HG03025 (cell line): ENCODE measurements around the gene MEIOB.
"Not testable (repeated sequence)": the region's sequence is repeated elsewhere in the genome, so short reads cannot be mapped to it uniquely, and the experiment has no call there.

Source experiments
- ATAC-seq: cut with Tn5 transposase; IDR thresholded peaks from one replicate; pipeline ENCODE4 v1.9.1; 2021; ENCODE audit warnings: mild to moderate bottlenecking, moderate library complexity; ENCODE audit not compliant: unreplicated experiment, low FRiP score

The MEIOB gene

GRCh38 chr16:1879477-1879876, 7.5 kb upstream of the MEIOB start:
- no peak for ATAC-seq

DNA sequence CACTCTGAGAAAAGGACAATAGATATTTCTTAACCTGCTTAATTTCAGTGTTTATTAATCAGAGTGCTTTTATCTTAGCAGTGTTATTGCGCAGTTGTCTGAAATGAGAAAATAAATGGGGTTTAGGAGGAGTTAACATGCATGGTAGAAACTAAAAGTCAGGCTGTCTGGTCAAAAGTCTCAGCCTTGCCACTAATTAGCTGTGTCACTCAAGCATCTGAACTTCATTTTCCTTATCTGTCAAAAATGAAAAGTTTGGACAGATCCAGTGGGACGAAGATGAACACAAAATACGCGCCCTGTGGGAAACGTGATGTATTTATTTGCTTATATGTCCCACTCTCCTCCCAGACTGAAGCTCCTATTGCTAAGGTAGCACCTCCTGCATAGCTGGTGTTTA, 6.3 kb upstream of the MEIOB start:
- ATAC-seq = no peak

GRCh38 chr16:1877804-1878203, 5.8 kb upstream of the MEIOB start:
- no peak for ATAC-seq

GRCh38 chr16:1877089-1877488, 5.1 kb upstream of the MEIOB start:
- ATAC-seq = no peak

DNA sequence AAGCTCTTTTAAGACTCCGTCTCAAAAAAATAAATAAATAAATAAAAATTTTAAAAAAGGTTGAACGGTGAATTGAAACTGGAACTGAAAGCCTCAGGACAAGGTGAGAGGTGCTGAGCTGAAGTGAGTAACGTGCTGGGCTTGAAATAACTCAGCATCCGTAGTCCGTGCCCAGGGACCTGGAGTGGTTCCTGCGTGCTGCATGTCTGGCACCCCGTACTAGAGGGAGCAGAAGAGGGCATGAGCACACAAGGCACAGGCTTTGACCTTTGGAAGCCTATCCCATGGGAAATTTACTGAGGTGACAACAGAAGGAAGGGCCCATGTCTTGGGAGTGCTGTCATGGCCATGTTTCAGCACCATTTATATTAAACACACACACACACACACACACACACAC, 4.5 kb upstream of the MEIOB start:
- no peak for ATAC-seq

GRCh38 chr16:1876066-1876465, 4.1 kb upstream of the MEIOB start:
- not testable (repeated sequence) for ATAC-seq

- no peak for ATAC-seq
Measured at GRCh38 chr16:1874854-1875253, 2.9 kb upstream of the MEIOB start.

GRCh38 chr16:1870365-1871082, 1.4 kb downstream of the MEIOB start:
- ATAC-seq = no peak

DNA sequence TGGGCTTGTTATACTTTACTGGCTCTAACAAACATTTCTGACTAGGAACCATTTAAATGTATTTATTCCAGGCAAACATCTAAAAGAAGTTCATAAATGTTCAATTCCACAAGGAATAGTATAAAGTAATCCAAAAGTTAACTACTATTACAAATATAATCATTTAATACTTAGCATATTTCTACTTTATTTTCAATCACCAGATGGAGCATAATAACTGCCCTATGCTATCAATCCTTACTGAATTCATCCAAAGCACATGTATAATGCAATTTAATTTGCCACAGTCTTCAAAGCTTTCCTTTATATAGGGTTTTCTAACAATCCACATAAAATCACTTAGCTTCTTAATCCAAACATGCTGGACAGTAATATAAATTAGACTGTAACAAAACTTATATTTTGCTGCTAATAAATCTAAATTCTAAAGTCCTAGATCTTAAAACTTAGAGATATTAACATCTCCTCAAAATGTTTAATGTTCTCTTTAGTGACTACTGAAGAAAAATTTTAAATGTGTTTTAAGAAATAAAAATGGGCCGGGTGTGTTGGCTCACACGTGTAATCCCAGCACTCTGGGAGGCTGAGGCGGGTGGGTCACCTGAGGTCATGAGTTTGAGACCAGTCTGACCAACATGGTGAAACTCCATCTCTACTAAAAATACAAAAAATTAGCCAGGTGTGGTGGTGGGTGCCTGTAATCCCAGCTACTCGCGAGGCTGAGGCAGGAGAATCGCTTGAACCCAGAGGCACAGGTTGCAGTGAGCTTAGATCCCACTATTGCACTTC, 5.9 kb downstream of the MEIOB start:
- ATAC-seq = no peak

GRCh38 chr16:1863681-1864460, 8.1 kb downstream of the MEIOB start:
- ATAC-seq = no peak

DNA sequence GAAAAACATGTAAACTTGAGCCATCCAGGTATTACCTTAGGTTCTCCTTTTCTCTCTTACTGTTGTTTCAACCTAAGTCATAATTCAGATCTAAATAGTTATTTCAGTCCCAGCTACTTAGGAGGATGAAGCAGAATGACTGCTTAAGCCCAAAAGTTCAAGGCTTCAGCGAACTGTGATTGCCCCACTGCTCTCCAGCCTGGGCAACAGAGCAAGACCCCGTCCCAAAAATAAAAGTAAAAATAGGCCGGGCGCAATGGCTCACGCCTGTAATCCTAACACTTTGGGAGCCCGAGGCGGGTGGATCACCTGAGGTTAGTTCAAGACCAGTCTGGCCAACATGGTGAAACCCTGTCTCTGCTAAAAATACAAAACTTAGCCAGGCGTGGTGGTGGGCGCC, 9.6 kb downstream of the MEIOB start:
- ATAC-seq = no peak

GRCh38 chr16:1861730-1862129, 10.2 kb downstream of the MEIOB start:
- no peak for ATAC-seq

- ATAC-seq = no peak
Measured at GRCh38 chr16:1859650-1860049, 12.3 kb downstream of the MEIOB start.

- ATAC-seq = no peak
Measured at GRCh38 chr16:1858189-1858865, 13.6 kb downstream of the MEIOB start.

- no peak for ATAC-seq
Measured at GRCh38 chr16:1857433-1858097, 14.4 kb downstream of the MEIOB start.

GRCh38 chr16:1851793-1852192, 20.2 kb downstream of the MEIOB start:
- no peak for ATAC-seq

DNA sequence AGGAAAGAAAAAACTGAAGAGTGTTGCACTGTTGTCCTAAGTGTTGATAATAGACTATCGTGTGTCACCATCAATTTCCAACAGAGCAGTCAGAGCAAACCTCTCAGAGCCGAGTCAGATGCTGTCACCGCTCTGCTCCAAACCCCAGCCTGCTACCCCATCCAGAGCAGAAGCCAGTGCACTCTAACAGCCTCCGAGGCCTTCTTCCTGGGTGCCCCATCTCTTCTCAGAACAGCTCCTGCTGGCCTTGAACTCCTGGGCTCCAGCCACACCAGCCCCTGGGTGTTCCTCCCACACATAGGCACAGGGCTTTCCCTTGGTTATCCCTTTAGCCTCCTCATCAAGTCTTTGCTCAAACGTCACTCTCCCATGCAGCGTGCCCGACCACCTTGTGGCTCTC, 21.0 kb downstream of the MEIOB start:
- no peak for ATAC-seq

DNA sequence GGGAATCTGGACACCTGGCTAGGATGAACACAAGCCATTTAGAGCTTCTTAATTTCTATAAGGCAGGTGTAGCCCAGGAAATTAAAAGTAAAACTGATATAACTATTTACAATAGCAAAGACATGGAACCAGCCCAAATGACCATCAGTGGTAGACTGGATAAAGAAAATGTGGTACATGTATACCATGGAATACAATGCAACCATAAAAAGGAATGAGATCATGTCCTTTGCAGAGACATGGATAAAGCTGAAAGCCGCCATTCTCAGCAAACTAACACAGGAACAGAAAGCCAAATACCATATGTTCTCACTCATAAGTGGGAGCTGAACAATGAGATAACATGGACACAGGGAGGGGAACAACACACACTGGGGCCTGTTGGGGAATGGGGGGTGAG, 25.5 kb downstream of the MEIOB start:
- no peak for ATAC-seq

DNA sequence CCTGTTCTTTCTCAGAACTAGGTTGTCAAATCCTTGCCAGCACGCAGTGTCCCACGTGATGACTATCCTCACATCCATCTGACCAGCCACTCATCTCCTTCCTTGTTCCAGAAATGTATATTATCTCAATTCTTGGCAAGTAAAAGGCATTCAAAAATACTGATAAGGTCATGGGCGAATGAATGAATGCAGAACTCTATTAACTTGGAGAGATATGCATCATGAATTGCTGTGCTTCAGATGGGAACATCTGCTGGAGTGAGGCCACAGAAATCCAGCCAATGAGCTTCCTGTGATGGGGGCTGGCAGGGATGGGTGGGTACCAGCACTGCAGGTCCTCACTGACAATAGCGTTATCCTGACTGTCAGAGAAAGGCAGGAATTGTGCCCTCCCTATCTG, 26.0 kb downstream of the MEIOB start:
- ATAC-seq = no peak

- no peak for ATAC-seq
Measured at GRCh38 chr16:1839554-1839953, 32.4 kb downstream of the MEIOB start.
